Endothelial cell (in vitro differentiated cells): Measurements from ENCODE around the gene SASH1. TPM values are rescaled to one million over a fixed set of nuclear protein-coding genes. Genes with fewer than 3 reads are reported as not detected.

ENCODE experiments used
- DNase-seq: peaks from one replicate; pipeline ENCODE4 v3.0.0; 2021; ENCODE audit warnings: low spot score
- H3K27ac Mint-ChIP-seq: one replicate; pipeline ENCODE4 v1.8.0; 2021; ENCODE audit warnings: mixed read lengths, inconsistent platforms; ENCODE audit not compliant: unreplicated experiment
- H3K27me3 Mint-ChIP-seq: one replicate; pipeline ENCODE4 v1.8.0; 2021; ENCODE audit warnings: mild to moderate bottlenecking, moderate library complexity, mixed read lengths, inconsistent platforms; ENCODE audit not compliant: unreplicated experiment
- H3K36me3 Mint-ChIP-seq: one replicate; pipeline ENCODE4 v1.8.0; 2021; ENCODE audit warnings: mild to moderate bottlenecking, low read depth, mixed read lengths, inconsistent platforms; ENCODE audit not compliant: unreplicated experiment
- H3K4me1 Mint-ChIP-seq: one replicate; pipeline ENCODE4 v1.8.0; 2021; ENCODE audit warnings: mild to moderate bottlenecking, mixed read lengths, inconsistent platforms; ENCODE audit not compliant: unreplicated experiment
- H3K4me3 Mint-ChIP-seq: one replicate; pipeline ENCODE4 v1.8.0; 2021; ENCODE audit warnings: mild to moderate bottlenecking, mixed read lengths, inconsistent platforms; ENCODE audit not compliant: unreplicated experiment
- H3K9me3 Mint-ChIP-seq: one replicate; pipeline ENCODE4 v1.8.0; 2021; ENCODE audit warnings: mixed read lengths, inconsistent platforms; ENCODE audit not compliant: unreplicated experiment
- total RNA-seq: library from RNA; stranded (reverse); fragmentation: NEBNext Ultra II Directional; extraction: Animal tissue kit (Norgen Biotek cat#: 25700); gene quantifications from one replicate; pipeline ENCODE4 v1.2.1, GENCODE V29; 2021; ENCODE audit not compliant: unreplicated experiment
- TF ChIP-seq, protein P1 (sequence below): fragments of 200-600 bp; sonication (generic); IDR thresholded peaks from one replicate; pipeline ENCODE4 v1.5.0; 2021; ENCODE audit warnings: antibody characterized with exemption; ENCODE audit not compliant: unreplicated experiment

SASH1 gene
- total RNA-seq, 1 donor from 2014 or later: 138 TPM

DNA sequence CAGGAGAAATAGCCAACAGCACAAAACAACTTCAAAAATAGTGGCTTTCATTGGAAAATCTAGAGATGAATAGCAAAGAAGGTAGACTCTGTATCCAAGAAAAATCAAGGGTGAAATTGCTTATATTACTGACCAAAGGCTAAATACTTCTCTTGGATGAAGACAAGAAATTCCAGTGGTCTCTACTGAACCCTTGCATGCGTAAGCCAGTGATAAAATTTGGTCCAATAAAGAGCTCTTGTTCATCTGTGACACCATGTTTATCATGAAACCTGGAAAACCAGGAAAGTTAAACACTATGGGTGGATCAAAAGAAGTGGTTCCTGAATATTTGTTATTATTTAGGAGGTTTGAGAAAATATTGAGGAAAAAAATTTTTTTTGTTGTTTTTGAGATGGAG lies 25.6 kb upstream of the SASH1 start:
- H3K27ac Mint-ChIP-seq: no peak overlapping the region
- peaks cover 2% of the 10 kb centered on the region for H3K27me3 Mint-ChIP-seq
- no peak for DNase-seq
- no peak overlapping the region for H3K4me3 Mint-ChIP-seq
- no peaks in the 10 kb centered on the region for H3K9me3 Mint-ChIP-seq
- TF ChIP-seq, protein P1, sequence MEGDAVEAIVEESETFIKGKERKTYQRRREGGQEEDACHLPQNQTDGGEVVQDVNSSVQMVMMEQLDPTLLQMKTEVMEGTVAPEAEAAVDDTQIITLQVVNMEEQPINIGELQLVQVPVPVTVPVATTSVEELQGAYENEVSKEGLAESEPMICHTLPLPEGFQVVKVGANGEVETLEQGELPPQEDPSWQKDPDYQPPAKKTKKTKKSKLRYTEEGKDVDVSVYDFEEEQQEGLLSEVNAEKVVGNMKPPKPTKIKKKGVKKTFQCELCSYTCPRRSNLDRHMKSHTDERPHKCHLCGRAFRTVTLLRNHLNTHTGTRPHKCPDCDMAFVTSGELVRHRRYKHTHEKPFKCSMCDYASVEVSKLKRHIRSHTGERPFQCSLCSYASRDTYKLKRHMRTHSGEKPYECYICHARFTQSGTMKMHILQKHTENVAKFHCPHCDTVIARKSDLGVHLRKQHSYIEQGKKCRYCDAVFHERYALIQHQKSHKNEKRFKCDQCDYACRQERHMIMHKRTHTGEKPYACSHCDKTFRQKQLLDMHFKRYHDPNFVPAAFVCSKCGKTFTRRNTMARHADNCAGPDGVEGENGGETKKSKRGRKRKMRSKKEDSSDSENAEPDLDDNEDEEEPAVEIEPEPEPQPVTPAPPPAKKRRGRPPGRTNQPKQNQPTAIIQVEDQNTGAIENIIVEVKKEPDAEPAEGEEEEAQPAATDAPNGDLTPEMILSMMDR: no peak
- H3K36me3 Mint-ChIP-seq: no peaks in the 10 kb centered on the region
- peaks cover 12% of the 10 kb centered on the region for H3K4me1 Mint-ChIP-seq

- peaks cover 12% of the 10 kb centered on the region for H3K4me1 Mint-ChIP-seq
- H3K4me3 Mint-ChIP-seq: no peak overlapping the region
- H3K9me3 Mint-ChIP-seq: no peaks in the 10 kb centered on the region
- DNase-seq: no peak
- H3K27ac Mint-ChIP-seq: no peak overlapping the region
- peaks cover 2% of the 10 kb centered on the region for H3K27me3 Mint-ChIP-seq
- no peaks in the 10 kb centered on the region for H3K36me3 Mint-ChIP-seq
- TF ChIP-seq, protein P1: no peak
Measured at GRCh38 chr6:148317739-148318138, 24.9 kb upstream of the SASH1 start.

GRCh38 chr6:148322704-148323103 lies 19.9 kb upstream of the SASH1 start:
- TF ChIP-seq, protein P1: no peak
- no peaks in the 10 kb centered on the region for H3K36me3 Mint-ChIP-seq
- H3K27ac Mint-ChIP-seq: no peak overlapping the region
- H3K4me1 Mint-ChIP-seq: peaks cover 3% of the 10 kb centered on the region
- no peaks in the 10 kb centered on the region for H3K9me3 Mint-ChIP-seq
- no peak overlapping the region for H3K4me3 Mint-ChIP-seq
- DNase-seq: no peak
- no peaks in the 10 kb centered on the region for H3K27me3 Mint-ChIP-seq

DNA sequence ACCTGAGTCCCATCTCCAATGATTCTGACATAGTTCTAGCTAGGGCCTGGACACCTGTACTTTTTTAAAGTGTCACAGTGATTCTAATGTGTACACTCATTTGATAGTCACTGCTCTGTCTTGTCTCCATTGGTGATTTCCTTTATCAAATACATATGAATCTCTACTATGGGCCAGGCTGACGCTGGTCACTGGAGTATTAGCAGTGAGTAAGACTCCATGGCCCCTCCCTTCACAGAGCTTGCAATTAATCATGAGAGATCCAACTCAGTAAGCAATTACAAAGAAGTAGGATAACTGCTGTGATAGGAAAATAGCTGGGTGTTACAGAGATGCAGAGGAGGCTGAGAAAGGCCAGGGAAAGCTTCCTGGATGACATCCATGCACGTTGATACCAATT lies 19.3 kb upstream of the SASH1 start:
- no peaks in the 10 kb centered on the region for H3K9me3 Mint-ChIP-seq
- DNase-seq: no peak
- no peak overlapping the region for H3K4me3 Mint-ChIP-seq
- H3K27ac Mint-ChIP-seq: no peak overlapping the region
- peaks cover 3% of the 10 kb centered on the region for H3K4me1 Mint-ChIP-seq
- TF ChIP-seq, protein P1: no peak
- no peaks in the 10 kb centered on the region for H3K27me3 Mint-ChIP-seq
- no peaks in the 10 kb centered on the region for H3K36me3 Mint-ChIP-seq

DNA sequence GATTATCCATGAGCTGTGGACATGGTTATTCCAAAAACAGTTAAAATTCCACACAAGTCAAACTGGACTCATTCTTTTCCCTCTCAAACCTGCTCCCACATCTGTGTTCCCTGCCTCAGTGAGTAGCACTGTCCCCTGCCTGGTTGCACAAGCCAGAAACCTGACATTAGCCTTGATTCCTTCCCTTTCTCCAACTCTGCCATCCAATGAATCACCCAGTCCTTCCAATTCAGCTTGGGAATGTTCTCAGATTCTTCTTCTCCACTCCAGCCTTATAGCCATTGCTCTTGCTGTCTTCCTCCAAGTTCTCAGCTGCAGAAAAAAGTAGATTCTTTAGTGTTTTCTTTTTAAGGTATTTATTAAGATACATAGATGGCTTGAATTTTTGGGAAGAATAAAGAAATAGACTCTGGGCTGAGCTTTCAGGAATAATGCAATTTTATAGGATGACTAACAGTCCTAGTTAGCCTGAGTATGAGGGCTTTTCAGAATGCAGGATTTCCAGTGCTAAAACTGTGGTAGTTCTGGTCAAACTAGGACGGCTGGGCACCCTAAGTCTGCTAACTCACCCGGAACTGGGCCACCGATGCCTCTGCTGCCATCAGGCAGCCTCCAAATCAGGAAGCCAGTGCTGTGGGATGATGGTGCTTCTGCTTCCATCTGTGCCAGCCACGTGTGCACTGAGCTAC lies 18.2 kb upstream of the SASH1 start:
- Mint-ChIP-seq H3K4me1 (peaks cover 13% of the 10 kb centered on the region), H3K36me3 (no peaks in the 10 kb centered on the region), H3K4me3 (no peak overlapping the region), H3K27ac (no peak overlapping the region), H3K9me3 (no peaks in the 10 kb centered on the region), H3K27me3 (no peaks in the 10 kb centered on the region)
- no peak for DNase-seq
- TF ChIP-seq, protein P1: no peak
